ENCODE measurements around the gene GPC5.

DNA sequence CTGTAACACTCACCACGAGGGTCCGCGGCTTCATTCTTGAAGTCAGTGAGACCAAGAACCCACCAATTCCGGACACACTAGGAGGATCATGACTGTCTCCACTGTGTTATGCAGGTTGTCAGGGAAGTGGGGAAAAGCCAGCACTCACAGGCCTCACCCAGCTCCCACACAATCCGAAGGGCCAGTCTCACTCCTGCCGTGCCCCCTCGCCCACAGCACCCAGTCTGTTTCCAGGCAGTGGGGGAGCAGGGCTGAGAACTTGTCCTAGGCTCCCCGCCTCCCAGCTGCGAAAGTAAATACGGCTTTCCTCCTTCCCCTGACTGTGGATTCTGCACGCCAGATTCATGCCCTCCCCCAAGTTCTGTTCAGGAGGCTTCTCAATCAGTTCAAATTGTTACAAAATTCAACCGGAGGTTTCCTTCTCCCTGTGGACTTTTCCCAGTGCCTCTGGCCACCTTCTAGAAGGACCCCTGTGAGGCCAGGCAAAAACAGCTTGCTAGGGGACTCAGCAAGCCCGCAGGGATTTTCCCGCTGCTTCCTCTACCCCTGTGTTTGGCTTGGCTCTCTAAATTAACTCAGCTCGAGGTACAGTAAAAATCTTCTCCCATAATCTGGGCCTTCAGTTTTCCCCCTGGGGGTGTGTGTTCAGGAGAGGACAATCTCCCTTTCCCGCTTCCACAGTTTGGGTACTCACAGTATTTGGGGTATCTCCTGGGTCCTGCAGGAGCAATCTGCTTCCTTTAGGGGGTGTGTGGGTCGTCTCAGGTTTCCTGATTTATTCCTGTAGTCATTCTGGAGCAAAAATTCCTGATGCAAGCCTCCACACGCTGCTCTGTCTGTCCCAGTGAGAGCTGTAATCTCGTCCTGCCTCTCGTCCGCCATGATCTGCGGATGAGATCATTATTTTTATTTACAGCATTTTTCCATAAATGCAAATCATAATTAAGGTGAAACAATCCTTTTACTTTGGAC lies 899.8 kb downstream of the GPC5 start:
- TF ChIP-seq, protein P1, sequence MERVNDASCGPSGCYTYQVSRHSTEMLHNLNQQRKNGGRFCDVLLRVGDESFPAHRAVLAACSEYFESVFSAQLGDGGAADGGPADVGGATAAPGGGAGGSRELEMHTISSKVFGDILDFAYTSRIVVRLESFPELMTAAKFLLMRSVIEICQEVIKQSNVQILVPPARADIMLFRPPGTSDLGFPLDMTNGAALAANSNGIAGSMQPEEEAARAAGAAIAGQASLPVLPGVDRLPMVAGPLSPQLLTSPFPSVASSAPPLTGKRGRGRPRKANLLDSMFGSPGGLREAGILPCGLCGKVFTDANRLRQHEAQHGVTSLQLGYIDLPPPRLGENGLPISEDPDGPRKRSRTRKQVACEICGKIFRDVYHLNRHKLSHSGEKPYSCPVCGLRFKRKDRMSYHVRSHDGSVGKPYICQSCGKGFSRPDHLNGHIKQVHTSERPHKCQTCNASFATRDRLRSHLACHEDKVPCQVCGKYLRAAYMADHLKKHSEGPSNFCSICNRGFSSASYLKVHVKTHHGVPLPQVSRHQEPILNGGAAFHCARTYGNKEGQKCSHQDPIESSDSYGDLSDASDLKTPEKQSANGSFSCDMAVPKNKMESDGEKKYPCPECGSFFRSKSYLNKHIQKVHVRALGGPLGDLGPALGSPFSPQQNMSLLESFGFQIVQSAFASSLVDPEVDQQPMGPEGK (CRISPR knock-in tag; IDR thresholded peaks at IDR 0.05; ENCODE audit: borderline replicate concordance) = no peak
- TF ChIP-seq, protein P2, sequence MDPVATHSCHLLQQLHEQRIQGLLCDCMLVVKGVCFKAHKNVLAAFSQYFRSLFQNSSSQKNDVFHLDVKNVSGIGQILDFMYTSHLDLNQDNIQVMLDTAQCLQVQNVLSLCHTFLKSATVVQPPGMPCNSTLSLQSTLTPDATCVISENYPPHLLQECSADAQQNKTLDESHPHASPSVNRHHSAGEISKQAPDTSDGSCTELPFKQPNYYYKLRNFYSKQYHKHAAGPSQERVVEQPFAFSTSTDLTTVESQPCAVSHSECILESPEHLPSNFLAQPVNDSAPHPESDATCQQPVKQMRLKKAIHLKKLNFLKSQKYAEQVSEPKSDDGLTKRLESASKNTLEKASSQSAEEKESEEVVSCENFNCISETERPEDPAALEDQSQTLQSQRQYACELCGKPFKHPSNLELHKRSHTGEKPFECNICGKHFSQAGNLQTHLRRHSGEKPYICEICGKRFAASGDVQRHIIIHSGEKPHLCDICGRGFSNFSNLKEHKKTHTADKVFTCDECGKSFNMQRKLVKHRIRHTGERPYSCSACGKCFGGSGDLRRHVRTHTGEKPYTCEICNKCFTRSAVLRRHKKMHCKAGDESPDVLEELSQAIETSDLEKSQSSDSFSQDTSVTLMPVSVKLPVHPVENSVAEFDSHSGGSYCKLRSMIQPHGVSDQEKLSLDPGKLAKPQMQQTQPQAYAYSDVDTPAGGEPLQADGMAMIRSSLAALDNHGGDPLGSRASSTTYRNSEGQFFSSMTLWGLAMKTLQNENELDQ (CRISPR knock-in tag; IDR thresholded peaks at IDR 0.05; ENCODE audit: borderline replicate concordance) = no peak
- TF ChIP-seq, protein P3, sequence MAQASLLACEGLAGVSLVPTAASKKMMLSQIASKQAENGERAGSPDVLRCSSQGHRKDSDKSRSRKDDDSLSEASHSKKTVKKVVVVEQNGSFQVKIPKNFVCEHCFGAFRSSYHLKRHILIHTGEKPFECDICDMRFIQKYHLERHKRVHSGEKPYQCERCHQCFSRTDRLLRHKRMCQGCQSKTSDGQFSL (CRISPR knock-in tag; IDR thresholded peaks at IDR 0.05) = no peak
- TF ChIP-seq, protein P3 (tag; IDR thresholded peaks at IDR 0.05) = no peak
- TF ChIP-seq ZZZ3 (IDR thresholded peaks at IDR 0.05) = no peak
- TF ChIP-seq TEAD4 (IDR thresholded peaks at IDR 0.05; ENCODE audit: low read length) = no peak
- TF ChIP-seq TEAD4 (CRISPR knock-in tag; IDR thresholded peaks at IDR 0.05; ENCODE audit: borderline replicate concordance) = no peak
- TF ChIP-seq PTBP1 (IDR thresholded peaks at IDR 0.05; ENCODE audit: low read depth, low read length) = no peak
- TF ChIP-seq, protein P4, sequence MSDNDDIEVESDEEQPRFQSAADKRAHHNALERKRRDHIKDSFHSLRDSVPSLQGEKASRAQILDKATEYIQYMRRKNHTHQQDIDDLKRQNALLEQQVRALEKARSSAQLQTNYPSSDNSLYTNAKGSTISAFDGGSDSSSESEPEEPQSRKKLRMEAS (CRISPR knock-in tag; IDR thresholded peaks at IDR 0.05) = no peak
- TF ChIP-seq SAFB2 (IDR thresholded peaks at IDR 0.05; ENCODE audit: borderline replicate concordance, low read depth, low read length, severe bottlenecking) = no peak
- TF ChIP-seq PHF20 (IDR thresholded peaks at IDR 0.05; ENCODE audit: partially characterized antibody) = no peak
- TF ChIP-seq CC2D1A (IDR thresholded peaks at IDR 0.05) = no peak
- no peak for TF ChIP-seq RFX5 (IDR thresholded peaks at IDR 0.05; ENCODE audit: low read depth, low read length)
- TF ChIP-seq ZNF561 (CRISPR knock-in tag; conservative IDR thresholded peaks at IDR 0.05) = no peak
